ENCODE data around the gene POLR1B.

Gene POLR1B

GRCh38 chr2:112591413-112591812 is 49.1 kb downstream of the POLR1B start:
- TF ChIP-seq, protein P1, sequence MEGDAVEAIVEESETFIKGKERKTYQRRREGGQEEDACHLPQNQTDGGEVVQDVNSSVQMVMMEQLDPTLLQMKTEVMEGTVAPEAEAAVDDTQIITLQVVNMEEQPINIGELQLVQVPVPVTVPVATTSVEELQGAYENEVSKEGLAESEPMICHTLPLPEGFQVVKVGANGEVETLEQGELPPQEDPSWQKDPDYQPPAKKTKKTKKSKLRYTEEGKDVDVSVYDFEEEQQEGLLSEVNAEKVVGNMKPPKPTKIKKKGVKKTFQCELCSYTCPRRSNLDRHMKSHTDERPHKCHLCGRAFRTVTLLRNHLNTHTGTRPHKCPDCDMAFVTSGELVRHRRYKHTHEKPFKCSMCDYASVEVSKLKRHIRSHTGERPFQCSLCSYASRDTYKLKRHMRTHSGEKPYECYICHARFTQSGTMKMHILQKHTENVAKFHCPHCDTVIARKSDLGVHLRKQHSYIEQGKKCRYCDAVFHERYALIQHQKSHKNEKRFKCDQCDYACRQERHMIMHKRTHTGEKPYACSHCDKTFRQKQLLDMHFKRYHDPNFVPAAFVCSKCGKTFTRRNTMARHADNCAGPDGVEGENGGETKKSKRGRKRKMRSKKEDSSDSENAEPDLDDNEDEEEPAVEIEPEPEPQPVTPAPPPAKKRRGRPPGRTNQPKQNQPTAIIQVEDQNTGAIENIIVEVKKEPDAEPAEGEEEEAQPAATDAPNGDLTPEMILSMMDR (IDR thresholded peaks at IDR 0.05; ENCODE audit: low read depth, low read length): no peak
- no peak overlapping the region for H3K4me3 ChIP-seq (ENCODE audit: low read depth, low read length)

DNA sequence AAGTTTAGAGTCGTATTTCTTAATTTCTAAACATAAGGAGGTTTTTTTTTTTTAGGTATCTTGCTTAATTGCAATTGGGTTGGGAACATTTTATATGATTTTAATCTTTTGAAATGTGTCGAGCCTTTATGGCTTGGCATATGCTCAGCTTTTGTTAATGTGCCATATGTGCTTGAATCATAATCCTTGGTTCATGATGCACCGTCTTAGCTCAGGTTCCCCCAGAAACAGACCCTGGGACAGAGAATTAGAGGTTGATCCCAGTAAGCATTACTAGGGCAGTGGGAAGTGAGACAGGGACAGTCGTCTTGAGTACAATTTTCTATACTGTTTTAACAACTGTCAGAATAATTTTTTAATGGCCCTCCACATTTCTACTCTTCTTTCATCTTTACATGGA is 51.5 kb downstream of the POLR1B start:
- H3K4me3 ChIP-seq (ENCODE audit: low read depth, low read length): no peak overlapping the region
- TF ChIP-seq, protein P1 (IDR thresholded peaks at IDR 0.05; ENCODE audit: low read depth, low read length): no peak

- no peak overlapping the region for H3K4me3 ChIP-seq (ENCODE audit: low read depth, low read length)
- TF ChIP-seq, protein P1 (IDR thresholded peaks at IDR 0.05; ENCODE audit: low read depth, low read length): no peak
These were observed 55.5 kb downstream of the POLR1B start for GRCh38 chr2:112597537-112598322.

- H3K4me3 ChIP-seq (ENCODE audit: low read depth, low read length): no peak overlapping the region
- TF ChIP-seq, protein P1 (IDR thresholded peaks at IDR 0.05; ENCODE audit: low read depth, low read length): no peak
These were observed 58.4 kb downstream of the POLR1B start for GRCh38 chr2:112600634-112601033.

DNA sequence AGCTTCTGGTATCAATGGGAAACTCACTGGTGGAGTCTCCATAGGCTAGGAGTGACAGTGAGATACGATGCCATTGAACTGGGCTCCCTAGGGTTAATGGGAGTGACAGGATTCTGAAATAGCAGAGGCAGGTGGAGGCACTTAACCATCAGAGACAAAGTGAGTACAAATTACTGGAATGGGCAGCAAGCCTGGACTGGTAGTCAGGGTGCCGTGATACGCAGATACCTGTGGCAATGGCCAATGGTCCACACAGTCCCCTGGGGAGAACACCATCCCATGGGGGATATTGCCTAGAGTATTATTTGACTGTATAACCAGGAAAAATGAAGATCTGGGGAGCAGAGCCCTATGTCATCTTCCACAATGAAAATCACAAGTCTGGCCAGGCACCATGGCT is 59.5 kb downstream of the POLR1B start:
- H3K4me3 ChIP-seq (ENCODE audit: low read depth, low read length): no peak overlapping the region
- TF ChIP-seq, protein P1 (IDR thresholded peaks at IDR 0.05; ENCODE audit: low read depth, low read length): no peak

DNA sequence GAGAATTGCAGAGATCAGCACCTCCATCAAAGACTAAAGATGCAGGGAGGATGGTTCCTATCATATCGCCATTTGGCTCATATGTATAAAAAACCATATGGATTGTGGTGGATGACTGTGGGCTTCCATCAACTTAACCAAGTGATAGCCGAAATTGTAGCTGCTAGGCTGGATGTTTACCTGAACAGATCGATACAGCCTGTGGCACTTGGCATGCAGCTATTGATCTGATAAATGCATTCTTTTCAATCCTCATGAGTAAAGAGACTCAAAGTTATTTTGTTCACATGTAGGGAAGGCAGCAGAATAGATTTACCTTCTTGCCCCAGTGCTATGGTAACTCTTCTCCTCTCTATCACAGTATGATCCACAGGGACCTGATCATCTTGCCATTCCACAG is 60.7 kb downstream of the POLR1B start:
- TF ChIP-seq, protein P1 (IDR thresholded peaks at IDR 0.05; ENCODE audit: low read depth, low read length): no peak
- H3K4me3 ChIP-seq (ENCODE audit: low read depth, low read length): no peak overlapping the region

DNA sequence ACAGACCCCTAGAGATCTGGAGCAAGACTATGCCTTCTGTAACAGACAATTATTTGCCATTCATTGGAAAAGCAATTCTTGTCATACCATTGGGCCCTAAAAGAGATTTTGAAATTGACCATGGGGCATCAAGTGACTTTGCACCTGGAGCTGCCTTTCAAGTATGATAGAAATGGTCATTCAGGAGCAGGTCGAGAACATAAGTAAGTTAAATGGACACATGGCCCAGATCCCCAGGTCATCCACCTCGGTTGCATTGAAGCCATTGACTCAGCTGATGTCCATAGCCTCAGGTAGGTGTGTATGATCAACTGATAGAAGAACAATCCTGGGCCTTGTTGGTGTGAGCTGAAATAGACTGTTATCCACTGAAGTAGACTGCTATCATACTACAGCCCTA is 61.5 kb downstream of the POLR1B start:
- TF ChIP-seq, protein P1 (IDR thresholded peaks at IDR 0.05; ENCODE audit: low read depth, low read length): no peak
- H3K4me3 ChIP-seq (ENCODE audit: low read depth, low read length): no peak overlapping the region

Measured in WI38 (cell line).